HepG2 (cell line): ENCODE results near the gene ACOT6. TPM values are rescaled to one million over a fixed set of nuclear protein-coding genes. Genes with fewer than 3 reads are reported as not detected.

ENCODE experiments used
- ARNTL ChIP-seq: sonication (generic); formaldehyde crosslinking; IDR thresholded peaks from 2 replicates; pipeline ENCODE4 v1.4.0; 2020; ENCODE audit warnings: mild to moderate bottlenecking, missing genetic modification reagents
- CREM ChIP-seq, 2 experiments: sonication (generic) in 1 of 2; formaldehyde crosslinking in 1 of 2; IDR thresholded peaks; 2 replicates each; pipeline versions ENCODE4 v1.4.0 to v1.6.1; 2016 to 2020; ENCODE audit warnings: antibody characterized with exemption in 1 of 2, mild to moderate bottlenecking in 1 of 2, missing genetic modification reagents in 1 of 2
- ELF1 ChIP-seq: sonication (generic); formaldehyde crosslinking; IDR thresholded peaks from 2 replicates; pipeline ENCODE4 v1.4.0; 2020; ENCODE audit warnings: missing genetic modification reagents
- GMEB2 ChIP-seq: IDR thresholded peaks from 2 replicates; pipeline ENCODE4 v1.6.1; 2016; ENCODE audit warnings: missing biosample characterization, missing genetic modification reagents, low read depth
- HMG20B ChIP-seq: conservative IDR thresholded peaks from 2 replicates; pipeline ENCODE4 v1.6.1; 2016; ENCODE audit warnings: missing genetic modification reagents, missing compliant biosample characterization
- HNRNPH1 ChIP-seq: fragments of 200-400 bp; formaldehyde crosslinking; optimal IDR thresholded peaks from 2 replicates; pipeline ENCODE3; 2017; ENCODE audit warnings: mild to moderate bottlenecking, low read depth, low read length
- HOMEZ ChIP-seq: IDR thresholded peaks from 2 replicates; pipeline ENCODE4 v1.6.1; 2016; ENCODE audit warnings: low read depth
- KAT7 ChIP-seq: IDR thresholded peaks from 2 replicates; pipeline ENCODE4 v1.6.1; 2018; ENCODE audit warnings: borderline replicate concordance, missing compliant biosample characterization
- MAFF ChIP-seq: IDR thresholded peaks from 2 replicates; pipeline ENCODE4 v1.6.1; 2011; ENCODE audit warnings: low read depth, low read length, improper control_type of control experiment
- MED13 ChIP-seq: sonication (generic); formaldehyde crosslinking; IDR thresholded peaks from 2 replicates; pipeline ENCODE4 v1.5.0; 2020; ENCODE audit warnings: missing genetic modification reagents
- MIXL1 ChIP-seq: IDR thresholded peaks from 2 replicates; pipeline ENCODE4 v1.6.1; 2016
- NBN ChIP-seq: fragments of 450-650 bp; conservative IDR thresholded peaks from 2 replicates; pipeline ENCODE4 v1.6.1; 2017
- PAF1 ChIP-seq: IDR thresholded peaks from 2 replicates; pipeline ENCODE4 v1.6.1; 2016; ENCODE audit warnings: missing genetic modification reagents, missing compliant biosample characterization
- SNAI1 ChIP-seq: sonication (generic); formaldehyde crosslinking; IDR thresholded peaks from 2 replicates; pipeline ENCODE4 v1.5.0; 2020; ENCODE audit warnings: mild to moderate bottlenecking, missing genetic modification reagents, borderline replicate concordance
- TBP ChIP-seq: sonication (generic); formaldehyde crosslinking; IDR thresholded peaks from 2 replicates; pipeline ENCODE4 v1.5.0; 2020; ENCODE audit warnings: missing genetic modification reagents
- TCF7 ChIP-seq: sonication (generic); IDR thresholded peaks from 2 replicates; pipeline ENCODE4 v1.6.1; 2016; ENCODE audit warnings: antibody characterized with exemption, low read depth
- ZBTB42 ChIP-seq: sonication (generic); formaldehyde crosslinking; IDR thresholded peaks from 2 replicates; pipeline ENCODE4 v1.5.0; 2020; ENCODE audit warnings: mild to moderate bottlenecking, missing genetic modification reagents
- ZGPAT ChIP-seq: IDR thresholded peaks from 2 replicates; pipeline ENCODE4 v1.6.1; 2016; ENCODE audit warnings: mild to moderate bottlenecking
- ZNF432 ChIP-seq: sonication (generic); formaldehyde crosslinking; IDR thresholded peaks from 2 replicates; pipeline ENCODE4 v1.5.0; 2020; ENCODE audit warnings: missing genetic modification reagents, mild to moderate bottlenecking, borderline replicate concordance
- ZNF451 ChIP-seq: sonication (generic); formaldehyde crosslinking; IDR thresholded peaks from 2 replicates; pipeline ENCODE4 v1.5.0; 2020; ENCODE audit warnings: mild to moderate bottlenecking, missing genetic modification reagents
- ZNF547 ChIP-seq: sonication (generic); formaldehyde crosslinking; IDR thresholded peaks from 2 replicates; pipeline ENCODE4 v1.5.1; 2020; ENCODE audit warnings: mild to moderate bottlenecking, missing genetic modification reagents
- ZNF780A ChIP-seq: sonication (generic); formaldehyde crosslinking; IDR thresholded peaks from 2 replicates; pipeline ENCODE4 v1.8.0; 2022; ENCODE audit warnings: mild to moderate bottlenecking, missing genetic modification reagents, moderate library complexity
- polyA plus RNA-seq, 8 experiments: library from polyadenylated mRNA; depleted of rRNA in 3 of 8; stranded (reverse) in 7 of 8; unstranded in 1 of 8; fragments of >200 nt; fragmentation: Illumina TruSeq in 4 of 8; extraction: Trizol in 4 of 8; gene quantifications; 2 replicates each; pipeline versions ENCODE4 v1.2.1 to v1.2.3, GENCODE V29; 2011 to 2016; ENCODE audit warnings: low read depth in 4 of 8, missing spikeins in 1 of 8, mixed read lengths in 1 of 8; ENCODE audit not compliant: insufficient read depth in 1 of 8
- total RNA-seq, 5 experiments: library from RNA; depleted of rRNA; stranded (reverse); fragments of >200 nt; fragmentation: Illumina TruSeq; extraction: Trizol; gene quantifications; 2 replicates each; pipeline ENCODE4 v1.2.3, GENCODE V29; 2016; ENCODE audit warnings: low read depth in 1 of 5
- TF ChIP-seq, protein P1 (sequence below): IDR thresholded peaks from 2 replicates; pipeline ENCODE4 v1.6.1; 2016; ENCODE audit warnings: mild to moderate bottlenecking, missing biosample characterization, missing genetic modification reagents
- TF ChIP-seq, protein P2 (sequence below): sonication (generic); formaldehyde crosslinking; IDR thresholded peaks from 2 replicates; pipeline ENCODE4 v1.5.1; 2020; ENCODE audit warnings: missing genetic modification reagents, mild to moderate bottlenecking, borderline replicate concordance
- TF ChIP-seq, protein P3 (sequence below): IDR thresholded peaks from 2 replicates; pipeline ENCODE4 v1.6.1; 2016; ENCODE audit warnings: low read depth, control low read depth

Gene ACOT6
- total and polyA plus RNA-seq, 2 of the 13 experiments (the other 11 are each of a cell fraction or from before 2014, with no cell fraction given) = 0.15 to 0.27 TPM

DNA sequence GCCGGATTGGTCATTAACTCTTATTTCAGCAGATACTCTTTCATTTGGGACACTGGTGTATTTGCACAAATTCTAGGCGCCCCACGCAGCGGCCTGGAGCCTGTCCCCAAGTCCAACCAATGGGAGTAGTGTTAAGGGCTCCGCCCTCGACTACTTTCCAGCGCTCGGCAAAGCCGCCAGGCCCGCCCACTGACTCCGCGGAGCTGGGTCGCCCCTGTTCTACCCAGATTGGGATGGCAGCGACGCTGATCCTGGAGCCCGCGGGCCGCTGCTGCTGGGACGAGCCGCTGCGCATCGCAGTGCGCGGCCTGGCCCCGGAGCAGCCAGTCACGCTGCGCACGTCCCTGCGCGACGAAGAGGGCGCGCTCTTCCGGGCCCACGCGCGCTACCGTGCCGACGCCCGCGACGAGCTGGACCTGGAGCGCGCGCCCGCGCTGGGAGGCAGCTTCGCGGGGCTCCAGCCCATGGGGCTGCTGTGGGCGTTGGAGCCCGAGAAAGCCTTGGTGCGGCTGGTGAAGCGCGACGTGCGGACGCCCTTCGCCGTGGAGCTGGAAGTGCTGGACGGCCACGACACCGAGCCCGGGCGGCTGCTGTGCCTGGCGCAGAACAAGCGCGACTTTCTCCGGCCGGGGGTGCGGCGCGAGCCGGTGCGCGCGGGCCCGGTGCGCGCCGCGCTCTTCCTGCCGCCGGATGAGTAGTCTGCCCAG, at the start of gene ACOT6 (continued):
- TF ChIP-seq ZNF780A (CRISPR knock-in tag) (no peak), SNAI1 (CRISPR knock-in tag) (no peak), ZBTB42 (no peak), HMG20B (CRISPR knock-in tag) (no peak; the same call in 1 of the 2 replicates), PAF1 (CRISPR knock-in tag) (no peak), MED13 (CRISPR knock-in tag) (no peak), ARNTL (CRISPR knock-in tag) (no peak), KAT7 (no peak), ZNF451 (CRISPR knock-in tag) (no peak; the same call in 1 of the 2 replicates), ZNF432 (CRISPR knock-in tag) (no peak), HNRNPH1 (no peak), MAFF (no peak), CREM (IDR thresholded peaks at IDR 0.05) (no peak), CREM (CRISPR knock-in tag; IDR thresholded peaks at IDR 0.05) (no peak), TBP (no peak), TCF7 (no peak), ELF1 (CRISPR knock-in tag) (no peak), GMEB2 (0 out of 2 replicates have a peak, but pooled peaks have one; percentile 18), NBN (no peak), HOMEZ (CRISPR knock-in tag) (no peak), ZGPAT (CRISPR knock-in tag) (no peak), MIXL1 (0 out of 2 replicates have a peak, but pooled peaks have one; percentile 33), ZNF547 (CRISPR knock-in tag) (peak; percentile 30; the same call in 1 of the 2 replicates)
- TF ChIP-seq, protein P1, sequence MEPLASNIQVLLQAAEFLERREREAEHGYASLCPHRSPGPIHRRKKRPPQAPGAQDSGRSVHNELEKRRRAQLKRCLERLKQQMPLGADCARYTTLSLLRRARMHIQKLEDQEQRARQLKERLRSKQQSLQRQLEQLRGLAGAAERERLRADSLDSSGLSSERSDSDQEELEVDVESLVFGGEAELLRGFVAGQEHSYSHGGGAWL = 0 out of 2 replicates have a peak, but pooled peaks have one; percentile 21
- TF ChIP-seq, protein P2, sequence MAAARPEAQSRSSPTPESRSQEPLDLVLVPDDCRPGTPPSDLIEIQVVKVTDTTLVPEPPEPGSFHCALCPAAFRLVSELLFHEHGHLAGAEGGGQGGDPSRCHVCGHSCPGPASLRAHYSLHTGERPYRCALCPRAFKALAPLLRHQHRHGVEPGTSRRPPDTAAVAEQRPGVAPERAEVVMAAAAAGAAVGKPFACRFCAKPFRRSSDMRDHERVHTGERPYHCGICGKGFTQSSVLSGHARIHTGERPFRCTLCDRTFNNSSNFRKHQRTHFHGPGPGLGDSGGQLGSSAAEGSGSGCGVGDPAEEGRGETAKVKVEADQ (CRISPR knock-in tag) = no peak
- TF ChIP-seq, protein P3, sequence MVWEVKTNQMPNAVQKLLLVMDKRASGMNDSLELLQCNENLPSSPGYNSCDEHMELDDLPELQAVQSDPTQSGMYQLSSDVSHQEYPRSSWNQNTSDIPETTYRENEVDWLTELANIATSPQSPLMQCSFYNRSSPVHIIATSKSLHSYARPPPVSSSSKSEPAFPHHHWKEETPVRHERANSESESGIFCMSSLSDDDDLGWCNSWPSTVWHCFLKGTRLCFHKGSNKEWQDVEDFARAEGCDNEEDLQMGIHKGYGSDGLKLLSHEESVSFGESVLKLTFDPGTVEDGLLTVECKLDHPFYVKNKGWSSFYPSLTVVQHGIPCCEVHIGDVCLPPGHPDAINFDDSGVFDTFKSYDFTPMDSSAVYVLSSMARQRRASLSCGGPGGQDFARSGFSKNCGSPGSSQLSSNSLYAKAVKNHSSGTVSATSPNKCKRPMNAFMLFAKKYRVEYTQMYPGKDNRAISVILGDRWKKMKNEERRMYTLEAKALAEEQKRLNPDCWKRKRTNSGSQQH (CRISPR knock-in tag) = no peak
